Stimulated activated CD8-positive, alpha-beta memory T cell treated with anti-CD3 and anti-CD28 coated beads, Interleukin-2, amount 100 ng/mL, for 48 hours (primary cell): Measurements from ENCODE around the gene SNRNP70.
"Not testable (repeated sequence)": the region's sequence is repeated elsewhere in the genome, so short reads cannot be mapped to it uniquely, and the experiment has no call there.

Source experiments
- DNase-seq, 2 donors: peaks; one replicate each; pipeline ENCODE4 v3.0.0-alpha.2; 2020; ENCODE audit warnings: low read depth in 2 of 2

Gene SNRNP70

DNA sequence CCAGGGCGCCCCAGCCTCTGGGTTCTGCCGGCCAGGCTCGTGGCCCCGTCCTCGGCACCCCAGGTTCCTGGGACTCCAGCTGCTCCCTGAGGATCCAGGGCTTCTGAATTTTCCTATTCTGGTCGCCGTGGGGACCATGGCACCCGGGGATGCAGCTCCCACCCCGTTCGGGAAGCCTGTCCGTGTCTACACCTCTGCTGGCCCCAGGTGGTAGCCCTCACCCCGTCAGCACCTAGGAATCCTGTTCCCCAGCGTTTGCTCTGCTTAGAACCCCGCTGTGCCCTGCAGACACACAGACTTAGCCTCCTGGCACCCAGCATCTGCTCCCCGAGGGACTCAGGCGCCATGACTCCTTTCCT lies 35.1 kb downstream of the SNRNP70 start:
- DNase-seq = no peak

DNA sequence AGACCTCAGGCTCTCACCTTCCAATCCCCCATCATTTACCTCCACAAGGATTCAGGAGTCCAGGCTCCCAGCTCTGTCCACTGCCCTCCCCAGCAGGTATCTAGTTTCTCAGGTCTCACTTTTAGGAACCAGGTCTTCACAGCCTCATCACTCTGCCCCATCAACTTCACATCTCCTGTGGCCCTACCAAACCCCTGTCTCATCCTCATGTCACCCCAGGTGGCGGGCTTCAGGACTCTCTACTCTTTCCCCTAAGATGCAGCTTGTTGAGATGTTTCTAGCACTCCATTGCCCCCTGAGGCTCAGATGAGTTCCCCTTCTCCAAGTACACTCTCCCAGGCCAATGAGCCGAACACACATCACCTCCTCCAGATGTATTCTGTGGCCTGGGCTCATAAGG lies 35.6 kb downstream of the SNRNP70 start:
- DNase-seq = no peak

DNA sequence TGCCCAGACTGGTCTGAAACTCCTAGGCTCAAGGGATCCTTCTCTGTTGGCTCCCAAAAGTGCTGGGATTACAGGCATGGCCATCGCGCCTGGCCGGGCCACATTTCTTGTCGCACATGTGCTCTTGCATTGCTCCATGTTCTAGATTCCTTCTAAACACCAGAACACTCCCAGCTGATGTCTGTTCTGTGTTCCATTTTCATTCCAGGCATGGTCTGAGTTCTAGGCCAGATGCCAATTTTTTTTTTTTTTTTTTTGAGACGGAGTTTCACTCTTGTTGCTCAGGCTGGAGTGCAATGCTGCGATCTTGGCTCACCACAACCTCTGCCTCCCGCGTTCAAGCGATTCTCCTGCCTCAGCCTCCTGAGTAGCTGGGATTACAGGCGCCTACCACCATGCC lies 36.6 kb downstream of the SNRNP70 start:
- not testable (repeated sequence) for DNase-seq

DNA sequence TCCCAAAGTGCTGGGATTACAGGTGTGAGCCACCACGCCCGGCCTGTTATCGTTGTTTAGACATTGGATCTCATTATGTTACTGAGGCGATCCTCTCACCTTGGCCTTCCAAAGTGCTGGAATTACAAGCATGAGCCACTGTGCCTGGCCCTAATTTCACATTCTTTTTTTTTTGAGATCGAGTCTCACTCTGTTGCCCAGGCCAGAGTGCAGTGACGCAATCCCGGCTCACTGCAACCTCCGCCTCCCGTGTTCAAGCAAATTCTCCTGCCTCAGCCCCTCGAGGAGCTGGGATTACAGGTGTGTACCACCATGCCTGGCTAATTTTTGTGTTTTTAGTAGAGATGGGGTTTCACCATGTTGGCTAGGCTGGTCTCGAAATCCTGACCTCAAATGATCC lies 38.0 kb downstream of the SNRNP70 start:
- not testable (repeated sequence) for DNase-seq

DNA sequence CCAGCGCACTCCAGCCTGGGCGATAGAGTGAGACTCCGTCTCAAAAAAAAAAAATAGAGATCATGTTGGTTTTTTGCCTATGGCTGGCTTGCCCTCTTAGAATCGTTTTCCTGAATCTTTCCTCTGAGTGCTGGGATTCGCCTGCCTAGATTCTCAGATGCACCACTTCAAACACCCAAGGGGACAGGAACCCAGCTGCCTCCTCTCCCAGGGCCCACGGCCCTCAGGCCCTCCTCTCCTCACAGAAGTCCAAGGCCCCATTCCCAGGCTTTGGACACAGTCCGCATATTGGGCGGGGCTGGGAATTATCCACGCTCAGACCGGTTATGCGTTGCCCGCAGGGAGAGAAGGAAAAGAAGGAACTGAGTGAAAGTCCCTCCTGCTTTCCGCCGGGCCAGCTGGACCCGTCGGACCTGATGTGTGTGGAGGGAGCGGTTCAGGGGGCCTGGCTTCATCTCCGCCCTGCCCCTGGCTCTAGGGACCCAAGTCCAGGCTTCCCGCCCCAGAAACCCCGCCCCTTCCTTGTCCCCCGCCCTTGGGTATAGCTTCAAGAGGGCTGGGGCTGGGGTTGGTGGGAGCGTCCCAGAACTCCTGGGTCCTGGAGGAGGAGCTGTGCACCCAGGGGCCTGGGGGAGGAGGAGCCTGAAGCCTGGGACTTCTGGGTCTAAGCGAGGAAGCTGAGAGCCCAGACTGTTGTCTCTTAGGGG lies 39.9 kb downstream of the SNRNP70 start:
- DNase-seq = no peak

DNA sequence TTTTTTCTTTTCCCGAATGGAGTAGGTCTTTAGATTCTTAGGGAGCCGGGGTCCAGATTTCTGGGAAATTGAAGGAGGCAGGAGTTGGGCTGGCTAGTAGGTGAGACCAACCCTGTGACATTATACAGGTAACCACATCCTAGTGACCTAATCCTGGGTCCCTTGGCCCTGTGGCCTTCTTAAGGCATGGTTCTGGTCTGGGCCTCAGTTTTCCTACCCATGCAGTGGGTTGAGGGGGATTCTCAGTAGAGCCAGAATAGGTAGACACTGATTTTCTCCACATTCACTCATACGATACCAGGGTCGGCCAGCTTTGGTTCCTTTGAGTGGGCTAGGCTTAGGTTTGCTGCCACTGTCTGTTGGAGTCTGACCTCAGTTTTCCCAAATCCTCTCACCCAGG lies 41.3 kb downstream of the SNRNP70 start:
- DNase-seq = no peak

DNA sequence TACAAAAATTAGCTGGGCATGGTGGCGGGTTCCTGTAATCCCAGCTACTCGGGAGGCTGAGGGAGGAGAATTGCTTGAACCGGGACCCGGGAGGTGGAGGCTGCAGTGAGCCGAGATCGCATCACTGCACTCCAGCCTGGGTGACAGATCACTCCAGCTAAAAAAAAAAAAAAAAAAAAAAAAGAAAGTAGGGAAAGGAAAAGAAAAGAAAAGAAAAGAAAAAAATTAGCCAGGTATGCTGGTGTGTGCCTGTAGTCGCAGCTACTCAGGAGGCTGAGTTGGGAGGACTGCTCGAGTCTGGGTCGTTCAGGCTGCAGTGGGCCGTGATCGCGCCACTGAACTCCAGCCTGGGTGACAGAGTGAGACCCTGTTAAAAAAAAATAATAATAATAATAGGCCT lies 42.0 kb downstream of the SNRNP70 start:
- DNase-seq = not testable (repeated sequence)

DNA sequence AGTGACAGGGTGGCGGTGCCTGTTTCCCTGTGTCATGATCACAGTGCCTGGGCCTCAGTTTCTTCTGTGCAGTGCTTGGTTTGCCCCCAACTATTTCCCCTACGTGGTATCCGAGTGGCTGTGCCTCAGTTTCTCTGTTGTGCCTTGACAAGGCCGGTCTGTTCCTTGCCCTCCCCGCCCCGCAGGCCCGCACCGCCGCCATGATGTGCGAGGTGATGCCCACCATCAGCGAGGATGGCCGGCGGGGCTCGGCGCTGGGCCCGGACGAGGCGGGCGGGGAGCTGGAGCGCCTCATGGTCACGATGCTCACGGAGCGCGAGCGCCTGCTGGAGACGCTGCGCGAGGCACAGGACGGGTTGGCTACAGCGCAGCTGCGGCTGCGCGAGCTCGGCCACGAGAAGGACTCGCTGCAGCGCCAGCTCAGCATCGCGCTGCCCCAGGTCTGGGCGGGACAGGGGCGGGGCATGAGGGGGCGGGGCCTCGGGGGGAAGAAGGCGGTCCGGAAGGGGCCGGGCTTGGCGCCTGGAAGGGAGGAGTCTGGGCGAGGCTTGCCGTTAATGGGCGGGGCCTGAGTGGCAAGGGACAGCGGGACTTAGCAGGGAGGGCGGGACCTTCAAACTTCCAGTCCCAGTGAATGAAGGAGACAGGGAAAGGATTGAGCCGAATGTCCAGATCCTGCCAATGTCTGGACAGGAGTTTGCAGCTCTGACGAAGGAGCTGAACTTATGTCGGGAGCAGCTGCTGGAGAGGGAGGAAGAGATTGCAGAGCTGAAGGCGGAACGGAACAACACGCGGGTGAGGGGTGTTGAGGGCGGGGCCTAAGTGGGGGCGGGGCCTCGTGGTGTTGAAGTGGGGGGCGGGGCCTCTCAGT lies 42.7 kb downstream of the SNRNP70 start:
- DNase-seq = peak; percentile 87 to 94

DNA sequence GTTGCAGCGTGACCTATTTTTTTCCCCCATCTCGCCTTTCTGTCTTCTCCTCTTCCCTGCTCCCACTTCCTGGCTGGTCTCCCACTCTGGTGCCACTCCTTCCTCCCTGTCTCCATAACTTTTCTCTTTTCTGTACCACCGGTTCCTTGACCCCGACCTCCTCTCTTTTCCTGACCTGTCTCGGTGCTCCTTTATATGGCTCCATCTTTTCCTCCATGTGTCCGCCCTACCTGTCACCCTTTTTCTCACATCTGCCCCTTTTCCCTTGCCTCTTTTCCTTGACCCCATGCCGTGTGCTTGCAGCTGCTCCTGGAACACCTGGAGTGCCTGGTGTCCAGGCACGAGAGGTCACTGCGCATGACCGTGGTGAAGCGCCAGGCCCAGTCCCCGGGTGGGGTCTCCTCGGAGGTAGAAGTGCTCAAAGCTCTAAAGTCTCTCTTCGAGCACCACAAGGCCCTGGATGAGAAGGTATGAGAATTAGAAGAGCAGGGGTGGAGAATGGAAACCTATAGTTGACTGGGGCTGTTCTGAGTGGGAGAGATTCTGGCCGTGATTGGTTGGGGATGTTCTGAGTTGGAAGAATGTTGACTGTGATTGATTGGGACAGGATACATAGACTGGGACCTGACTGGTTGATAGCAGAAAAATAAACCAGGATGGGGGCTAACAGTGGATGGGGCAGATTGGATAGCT lies 43.4 kb downstream of the SNRNP70 start:
- DNase-seq = no peak

DNA sequence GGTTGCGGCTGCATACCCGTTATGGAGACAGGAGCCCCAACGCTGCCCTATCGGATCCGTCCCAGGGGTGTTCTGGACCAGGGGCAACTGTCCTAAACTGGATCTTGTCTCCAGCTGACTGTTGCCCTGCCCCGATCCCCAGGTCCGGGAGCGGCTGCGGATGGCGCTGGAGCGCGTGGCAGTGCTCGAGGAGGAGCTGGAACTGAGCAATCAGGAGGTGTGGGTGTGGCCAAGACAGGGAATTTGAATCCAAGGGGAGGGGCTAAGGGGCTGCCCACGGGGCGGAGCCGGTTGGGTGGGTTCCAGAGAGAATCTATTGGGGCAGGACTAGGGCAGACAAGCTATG lies 44.0 kb downstream of the SNRNP70 start:
- DNase-seq = no peak

DNA sequence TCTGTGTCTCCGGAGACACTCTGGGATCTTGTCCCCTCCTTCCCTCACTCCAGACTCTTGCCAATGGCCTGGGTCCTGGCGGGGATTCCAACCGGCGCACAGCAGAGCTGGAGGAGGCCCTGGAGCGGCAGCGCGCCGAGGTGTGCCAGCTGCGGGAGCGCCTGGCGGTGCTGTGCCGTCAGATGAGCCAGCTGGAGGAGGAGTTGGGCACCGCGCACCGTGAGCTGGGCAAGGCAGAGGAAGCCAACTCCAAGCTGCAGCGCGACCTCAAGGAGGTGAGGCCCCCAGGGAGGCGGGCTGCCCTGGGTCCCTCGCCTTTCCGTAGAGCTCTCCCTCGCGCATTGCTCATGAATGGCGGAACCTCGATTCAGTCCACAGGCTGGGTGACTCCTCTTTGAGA lies 45.1 kb downstream of the SNRNP70 start:
- no peak for DNase-seq

DNA sequence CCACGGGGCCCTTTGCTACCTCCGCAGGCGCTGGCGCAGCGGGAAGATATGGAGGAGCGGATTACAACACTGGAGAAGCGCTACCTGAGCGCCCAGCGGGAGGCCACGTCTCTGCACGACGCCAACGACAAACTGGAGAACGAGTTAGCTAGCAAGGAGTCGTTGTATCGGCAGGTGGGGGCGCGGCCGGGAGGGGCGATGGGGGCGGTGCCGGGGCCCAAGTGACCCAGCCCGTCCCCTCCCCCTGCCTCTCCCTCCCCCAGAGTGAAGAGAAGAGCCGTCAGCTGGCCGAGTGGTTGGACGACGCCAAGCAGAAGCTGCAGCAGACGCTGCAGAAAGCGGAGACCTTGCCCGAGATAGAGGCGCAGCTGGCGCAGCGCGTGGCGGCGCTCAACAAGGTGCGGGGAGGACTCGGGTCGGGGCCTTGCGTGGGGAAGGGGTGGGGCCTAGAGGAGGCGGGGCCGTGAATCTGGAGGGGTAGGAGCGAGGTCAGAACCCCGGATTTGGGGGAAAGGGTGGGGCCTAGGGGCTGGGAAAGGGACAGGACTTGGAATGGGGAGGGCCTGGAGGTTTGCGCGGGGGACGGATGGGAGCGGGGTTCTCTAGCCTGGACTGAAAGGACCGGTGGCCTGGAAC lies 47.8 kb downstream of the SNRNP70 start:
- no peak for DNase-seq

DNA sequence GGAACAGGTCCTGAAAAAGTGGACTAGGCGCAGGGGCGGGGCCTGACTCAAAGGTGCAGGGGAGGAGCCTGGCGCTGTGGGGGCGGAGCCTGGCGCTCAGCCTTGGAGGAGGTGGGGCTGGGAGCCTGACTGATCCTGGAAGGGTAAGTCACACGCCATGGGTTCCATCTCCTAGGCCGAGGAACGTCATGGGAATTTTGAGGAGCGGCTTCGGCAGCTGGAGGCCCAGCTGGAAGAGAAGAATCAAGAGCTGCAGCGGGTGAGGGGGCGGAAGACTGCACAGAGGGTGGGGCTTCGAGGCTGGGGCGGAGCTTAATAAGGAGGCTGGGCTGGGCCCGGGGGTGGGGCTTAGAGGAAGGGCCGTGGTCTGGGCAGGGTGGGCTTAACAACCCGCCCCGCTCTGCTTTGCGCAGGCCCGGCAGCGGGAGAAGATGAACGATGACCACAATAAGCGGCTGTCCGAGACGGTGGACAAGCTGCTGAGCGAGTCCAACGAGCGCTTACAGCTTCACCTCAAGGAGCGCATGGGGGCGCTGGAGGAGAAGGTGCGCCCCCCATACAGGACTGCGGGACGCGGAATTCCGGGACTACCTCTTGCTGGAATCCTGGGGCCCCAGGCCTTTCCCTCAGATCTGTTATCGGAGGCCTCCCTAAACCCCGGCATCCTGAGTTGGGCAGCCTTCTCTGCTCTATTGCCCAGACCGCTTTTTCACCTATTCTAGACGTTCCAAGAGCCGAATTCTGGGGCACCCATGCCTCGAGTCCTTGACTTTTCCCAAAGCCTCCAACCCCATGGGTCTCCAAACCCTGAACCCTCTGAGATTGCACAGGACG lies 48.6 kb downstream of the SNRNP70 start:
- peak in 1 of 2 donors; percentile 51 for DNase-seq

DNA sequence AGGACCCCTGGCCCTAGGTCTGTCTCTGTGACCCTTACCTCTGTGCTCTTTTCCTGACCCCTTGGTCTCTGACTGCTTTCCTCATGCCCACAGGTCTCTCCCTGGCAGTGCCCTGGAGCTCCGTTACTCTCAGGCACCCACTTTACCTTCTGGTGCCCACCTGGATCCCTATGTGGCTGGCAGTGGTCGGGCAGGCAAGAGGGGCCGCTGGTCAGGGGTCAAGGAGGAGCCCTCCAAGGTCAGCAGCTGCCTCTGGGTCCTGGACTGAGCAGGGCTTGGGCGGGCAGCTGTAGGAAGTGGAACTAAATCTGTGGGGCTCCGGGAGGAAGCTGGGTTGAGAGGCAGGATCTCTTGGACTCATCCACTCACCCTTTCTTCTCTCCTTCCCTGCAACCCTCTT lies 50.4 kb downstream of the SNRNP70 start:
- no peak for DNase-seq

DNA sequence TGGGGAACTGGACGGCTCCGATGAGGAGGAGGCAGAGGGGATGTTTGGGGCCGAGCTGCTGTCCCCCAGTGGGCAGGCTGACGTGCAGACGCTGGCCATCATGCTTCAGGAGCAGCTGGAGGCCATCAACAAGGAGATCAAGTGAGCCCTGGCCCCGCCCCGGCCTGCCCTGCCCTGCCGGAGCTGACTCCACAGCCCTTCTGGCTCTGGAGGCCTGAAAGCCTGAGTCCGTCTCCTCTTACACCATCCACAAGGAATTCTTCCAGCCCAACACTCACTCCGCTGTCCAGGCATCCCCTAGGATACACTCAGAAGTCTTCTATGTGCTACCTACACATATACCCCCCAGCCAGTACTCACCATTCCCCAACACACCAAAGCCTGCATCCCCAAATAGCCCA lies 51.5 kb downstream of the SNRNP70 start:
- DNase-seq = no peak

DNA sequence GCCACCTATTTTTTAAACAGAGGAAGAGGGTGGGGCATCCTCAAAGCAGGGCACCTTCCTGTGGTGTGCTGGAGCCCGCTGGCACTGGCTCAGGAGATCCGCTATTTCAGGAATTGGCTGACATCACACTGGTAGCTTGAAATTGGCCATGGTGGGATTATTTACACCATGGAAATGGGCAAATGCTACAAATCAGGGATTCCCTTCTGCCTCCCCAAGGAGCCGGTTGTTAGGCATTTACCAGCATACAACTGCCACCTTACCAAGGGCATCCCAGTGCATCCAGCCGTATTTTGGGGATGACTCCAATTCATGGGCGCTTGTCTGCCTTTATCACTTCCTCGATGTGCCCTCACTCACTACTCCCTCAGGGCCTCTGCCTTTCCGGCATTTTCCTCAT lies 55.7 kb downstream of the SNRNP70 start:
- DNase-seq = no peak

DNA sequence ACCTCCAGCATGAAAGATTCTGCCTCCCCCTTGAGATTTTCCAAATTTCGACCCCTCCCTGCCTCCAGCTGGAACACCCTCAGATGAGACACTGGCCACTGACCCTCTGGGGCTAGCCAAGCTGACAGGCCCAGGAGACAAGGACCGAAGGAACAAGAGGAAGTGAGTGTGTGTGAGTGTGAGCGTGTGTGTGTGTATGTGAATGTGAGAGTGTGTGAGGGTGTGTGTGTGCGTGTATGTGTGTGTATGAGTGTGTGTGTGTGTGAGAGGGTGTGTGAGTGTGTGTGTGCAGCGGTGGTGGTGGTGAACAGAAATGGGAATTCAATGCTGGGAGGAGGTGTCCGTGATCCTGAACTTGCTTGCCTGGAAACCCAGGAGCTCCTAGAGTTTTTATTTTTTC lies 56.1 kb downstream of the SNRNP70 start:
- no peak for DNase-seq

DNA sequence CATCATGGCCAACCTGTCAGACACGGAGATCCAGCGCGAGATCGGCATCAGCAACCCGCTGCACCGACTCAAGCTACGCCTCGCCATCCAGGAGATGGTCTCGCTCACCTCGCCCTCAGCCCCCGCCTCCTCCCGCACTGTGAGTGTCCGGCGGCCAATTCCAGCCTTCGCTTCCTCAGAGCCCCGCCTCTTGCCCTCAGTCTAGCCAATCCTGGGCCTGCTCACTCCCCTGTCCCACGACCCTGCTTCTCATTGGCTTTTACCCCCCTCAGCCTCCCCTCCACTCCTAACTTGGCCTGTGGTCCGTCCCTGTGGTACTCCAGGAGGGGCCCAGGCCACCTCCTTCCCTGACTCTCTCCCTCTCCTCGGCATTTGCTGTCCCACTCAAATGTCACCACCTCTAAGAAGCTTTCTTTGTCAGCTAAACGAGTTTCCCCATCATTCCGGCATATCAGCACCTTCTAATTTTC lies 57.6 kb downstream of the SNRNP70 start:
- peak; percentile 57 to 69 for DNase-seq

DNA sequence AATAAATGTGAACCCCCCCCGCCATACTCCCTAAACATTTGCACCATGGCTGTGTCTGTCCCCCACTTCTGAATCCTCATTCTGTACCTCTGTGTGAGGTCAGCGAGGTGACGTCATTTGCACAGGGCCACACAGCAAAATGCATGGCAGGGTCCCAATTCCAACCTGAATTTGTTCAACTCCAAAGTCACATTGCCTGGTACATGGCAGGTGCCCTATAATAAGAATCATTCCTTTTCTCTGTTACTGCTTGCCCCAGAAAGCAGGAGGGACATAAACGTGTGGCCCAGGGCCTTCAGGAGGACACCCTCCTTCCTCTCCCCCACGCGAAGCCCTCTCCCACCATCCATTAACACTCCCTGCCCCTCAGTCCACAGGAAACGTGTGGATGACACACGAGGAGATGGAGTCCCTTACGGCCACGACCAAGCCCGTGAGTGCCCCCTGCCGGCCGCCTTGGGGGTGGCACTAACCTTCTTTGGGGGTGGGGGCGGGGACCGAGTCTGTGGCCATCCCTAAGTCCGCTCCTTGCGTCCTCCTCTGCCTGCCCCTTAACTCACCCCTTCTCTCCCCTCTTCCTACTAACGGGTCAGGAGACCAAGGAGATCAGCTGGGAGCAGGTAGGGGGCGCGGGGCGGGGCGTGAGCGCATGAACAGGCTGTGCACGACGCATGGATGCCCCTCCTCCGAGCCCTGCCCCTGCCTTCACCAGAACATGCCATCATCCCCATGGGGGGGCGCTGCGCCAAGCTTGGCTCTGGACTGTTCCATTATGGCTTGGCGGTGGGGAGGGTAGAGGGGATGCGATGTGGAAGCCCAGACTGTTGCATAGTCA lies 60.5 kb downstream of the SNRNP70 start:
- DNase-seq = peak; percentile 76 to 79

DNA sequence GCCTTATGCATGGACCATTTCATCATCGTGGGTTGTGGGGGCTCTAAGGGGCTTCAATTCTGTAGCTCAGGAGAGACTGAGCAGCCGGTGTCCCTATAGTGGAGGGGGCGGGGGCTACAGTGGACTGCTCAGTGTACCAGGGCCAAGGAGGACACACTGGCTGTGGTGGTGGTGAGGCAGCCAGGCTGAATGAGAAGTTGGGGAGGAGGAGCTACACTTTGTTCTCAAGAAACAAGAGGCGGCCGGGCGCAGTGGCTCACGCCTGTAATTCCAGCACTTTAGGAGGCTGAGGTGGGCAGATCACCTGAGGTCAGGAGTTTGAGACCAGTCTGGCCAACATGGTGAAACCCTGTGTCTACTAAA lies 61.1 kb downstream of the SNRNP70 start:
- not testable (repeated sequence) for DNase-seq
